NCI-H2196 (cell line): ENCODE measurements around the gene FBXL22.
"Not testable (repeated sequence)": the region's sequence is repeated elsewhere in the genome, so short reads cannot be mapped to it uniquely, and the experiment has no call there.

Experiments
- DNase-seq: peaks from one replicate; lab custom pipeline; 2025; ENCODE audit not compliant: unreplicated experiment; lab: John Stamatoyannopoulos, UW

Gene FBXL22

DNA sequence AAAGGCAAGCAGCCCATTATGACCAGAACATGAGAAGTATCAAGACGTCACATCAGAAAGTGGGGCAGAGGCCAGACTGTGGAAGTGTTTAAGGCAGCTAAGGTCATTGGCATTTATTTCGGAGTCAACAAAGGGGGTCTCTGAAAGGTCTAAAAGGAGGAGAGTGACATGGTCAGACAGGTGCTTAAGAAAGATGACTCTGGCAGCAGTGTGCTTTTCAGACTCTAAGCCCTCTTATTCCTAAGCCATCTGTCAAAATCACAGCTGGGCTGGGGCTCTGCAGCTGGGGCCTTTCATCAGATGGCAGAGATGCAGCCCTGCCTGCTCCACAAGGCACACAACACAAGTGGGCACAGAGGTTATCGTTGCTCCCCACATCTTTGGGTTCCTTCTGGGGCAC lies 14.0 kb downstream of the FBXL22 start:
- DNase-seq, result no peak

DNA sequence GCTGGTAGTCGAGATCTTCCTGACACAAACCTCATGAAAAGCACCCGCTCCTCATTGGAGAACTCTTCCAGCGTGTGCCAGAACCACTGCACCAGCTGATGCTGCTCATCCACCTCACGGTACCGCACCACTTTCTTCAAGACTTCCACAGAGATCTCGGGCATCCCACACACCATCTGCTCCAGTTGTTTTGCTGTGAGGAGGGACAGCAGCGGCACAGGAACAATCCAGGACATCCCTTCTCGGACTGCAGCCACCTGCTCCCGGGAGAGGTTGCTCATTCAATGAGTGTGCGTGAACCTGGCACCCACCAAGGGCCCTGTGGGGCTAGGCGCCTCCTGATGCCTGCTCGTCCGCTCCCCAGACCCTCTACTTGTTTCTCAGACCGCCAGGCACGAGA lies 15.1 kb downstream of the FBXL22 start:
- DNase-seq, result no peak

DNA sequence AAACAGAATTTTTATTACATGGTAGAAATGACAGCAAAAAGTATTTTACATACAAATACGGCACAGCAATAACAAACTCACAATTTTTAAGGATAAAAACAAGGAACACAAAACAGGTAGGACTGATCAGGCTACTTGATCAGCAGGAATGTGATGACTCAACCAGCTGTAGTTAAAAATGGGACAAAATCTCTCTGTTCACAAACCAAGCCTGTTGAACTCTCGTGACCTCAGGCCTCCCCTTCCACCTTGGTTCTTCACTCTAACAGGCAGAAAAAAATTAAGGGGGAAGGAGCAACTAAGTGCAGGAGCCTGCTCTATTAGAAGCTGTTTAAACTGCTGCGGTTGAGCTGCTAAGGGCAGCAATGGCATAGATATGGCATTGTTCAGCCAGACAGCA lies 18.7 kb downstream of the FBXL22 start:
- no peak for DNase-seq

DNA sequence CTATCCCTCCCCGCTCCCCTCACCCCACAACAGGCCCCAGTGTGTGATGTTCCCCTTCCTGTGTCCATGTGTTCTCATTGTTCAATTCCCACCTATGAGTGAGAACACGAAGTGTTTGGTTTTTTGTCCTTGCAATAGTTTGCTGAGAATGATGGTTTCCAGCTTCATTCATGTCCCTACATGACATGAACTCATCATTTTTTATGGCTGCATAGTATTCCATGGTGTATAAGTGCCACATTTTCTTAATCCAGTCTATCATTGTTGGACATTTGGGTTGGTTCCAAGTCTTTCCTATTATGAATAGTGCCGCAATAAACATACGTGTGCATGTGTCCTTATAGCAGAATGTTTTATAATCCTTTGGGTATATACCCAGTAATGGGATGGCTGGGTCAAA lies 20.0 kb downstream of the FBXL22 start:
- DNase-seq, result not testable (repeated sequence)

DNA sequence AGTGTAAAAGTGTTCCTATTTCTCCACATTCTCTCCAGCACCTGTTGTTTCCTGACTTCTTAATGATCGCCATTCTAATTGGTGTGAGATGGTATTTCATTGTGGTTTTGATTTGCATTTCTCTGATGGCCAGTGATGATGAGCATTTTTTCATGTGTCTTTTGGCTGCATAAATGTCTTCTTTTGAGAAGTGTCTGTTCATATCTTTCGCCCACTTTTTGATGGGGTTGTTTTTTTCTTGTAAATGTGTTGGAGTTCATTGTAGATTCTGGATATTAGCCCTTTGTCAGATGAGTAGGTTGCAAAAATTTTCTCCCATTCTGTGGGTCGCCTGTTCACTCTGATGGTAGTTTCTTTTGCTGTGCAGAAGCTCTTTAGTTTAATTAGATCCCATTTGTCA lies 20.4 kb downstream of the FBXL22 start:
- DNase-seq, result not testable (repeated sequence)

DNA sequence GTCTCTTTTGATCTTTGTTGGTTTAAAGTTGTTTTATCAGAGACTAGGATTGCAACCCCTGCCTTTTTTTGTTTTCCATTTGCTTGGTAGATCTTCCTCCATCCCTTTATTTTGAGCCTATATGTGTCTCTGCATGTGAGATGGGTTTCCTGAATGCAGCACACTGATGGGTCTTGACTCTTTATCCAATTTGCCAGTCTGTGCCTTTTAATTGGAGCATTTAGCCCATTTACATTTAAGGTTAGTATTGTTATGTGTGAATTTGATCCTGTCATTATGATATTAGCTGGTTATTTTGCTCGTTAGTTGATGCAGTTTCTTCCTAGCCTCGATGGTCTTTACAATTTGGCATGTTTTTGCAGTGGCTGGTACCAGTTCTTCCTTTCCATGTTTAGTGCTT lies 23.6 kb downstream of the FBXL22 start:
- not testable (repeated sequence) for DNase-seq

DNA sequence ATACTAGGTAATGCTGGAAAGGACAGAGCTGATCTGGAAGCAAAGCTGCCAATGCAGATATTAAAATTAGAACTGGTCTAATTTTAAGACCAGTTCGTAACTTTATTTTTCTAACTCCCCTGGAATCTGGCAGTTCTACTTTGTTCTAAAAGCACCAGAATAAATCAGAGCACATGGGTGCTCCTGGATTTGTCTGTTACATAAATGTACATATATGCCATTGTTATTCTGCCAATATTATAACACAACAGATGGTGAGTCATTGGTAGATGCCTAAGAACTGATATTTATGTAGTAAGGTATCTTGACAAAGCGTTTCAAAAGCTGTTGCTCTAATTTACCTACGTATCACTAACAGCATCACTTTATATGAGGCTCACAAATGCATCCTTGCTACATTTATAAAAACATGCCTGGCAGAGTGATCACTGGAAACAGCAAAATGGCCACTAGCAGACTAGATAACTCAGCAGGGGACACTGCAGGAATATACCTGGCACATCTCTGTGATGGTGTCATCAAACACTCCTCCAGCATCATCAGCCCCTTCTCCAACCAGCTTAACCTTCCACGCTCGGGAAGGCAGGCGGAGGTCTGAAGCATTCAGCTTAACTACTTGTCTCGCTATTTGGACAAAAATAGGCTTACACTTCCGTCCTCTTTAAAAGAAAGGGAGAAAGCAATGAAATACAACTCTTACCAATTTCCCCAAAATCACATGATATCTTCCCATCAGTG lies 26.2 kb downstream of the FBXL22 start:
- no peak for DNase-seq

DNA sequence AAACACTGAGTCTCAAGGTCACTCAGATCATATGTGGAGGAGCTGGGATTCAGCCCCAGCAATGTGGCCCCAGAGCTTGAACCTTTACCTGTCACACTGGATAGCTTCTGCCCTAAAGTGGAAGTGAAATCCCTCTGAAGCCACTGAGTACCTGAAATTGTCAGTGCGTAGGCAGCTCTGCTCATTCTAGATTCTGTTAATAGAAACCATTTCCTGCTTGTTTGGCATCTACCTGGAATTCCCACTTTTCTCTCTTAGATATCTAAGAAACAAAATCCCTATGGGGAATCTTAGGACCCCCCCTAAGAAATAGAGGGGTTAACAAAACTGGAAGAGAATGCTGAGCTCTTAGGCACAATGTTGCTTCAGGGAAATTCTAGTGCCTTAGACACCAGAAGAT lies 29.8 kb downstream of the FBXL22 start:
- DNase-seq, result no peak

DNA sequence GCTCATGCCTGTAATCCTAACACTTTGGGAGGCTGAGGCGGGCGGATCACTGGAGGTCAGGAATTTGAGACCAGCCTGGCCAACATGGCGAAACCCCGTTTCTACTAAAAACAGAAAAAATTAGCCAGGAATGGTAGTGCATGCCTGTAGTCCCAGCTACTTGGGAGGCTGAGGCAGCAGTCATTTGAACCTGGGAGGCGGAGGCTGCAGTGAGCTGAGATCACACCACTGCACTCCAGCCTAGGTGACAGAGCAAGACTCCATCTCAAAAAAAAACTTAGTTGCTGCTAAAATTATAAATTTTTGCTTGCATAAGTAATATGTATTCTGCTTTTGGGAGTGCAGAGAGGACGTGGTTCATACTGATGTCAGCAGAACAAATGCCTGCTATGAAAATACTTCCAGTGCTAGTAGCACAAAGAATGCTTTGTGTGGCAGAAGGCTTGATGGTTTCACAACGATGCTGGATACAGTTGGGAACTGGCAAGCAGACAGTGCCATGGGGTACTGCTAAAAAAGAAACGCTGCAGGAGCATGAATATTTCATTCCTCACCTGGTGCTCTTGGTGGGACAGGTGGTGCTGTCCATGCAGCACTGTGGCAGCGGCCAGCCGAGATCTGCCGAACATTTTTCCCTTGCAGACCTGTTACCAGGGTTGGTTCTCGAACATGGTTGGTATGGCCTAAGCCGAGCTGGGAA lies 31.1 kb downstream of the FBXL22 start:
- no peak for DNase-seq

DNA sequence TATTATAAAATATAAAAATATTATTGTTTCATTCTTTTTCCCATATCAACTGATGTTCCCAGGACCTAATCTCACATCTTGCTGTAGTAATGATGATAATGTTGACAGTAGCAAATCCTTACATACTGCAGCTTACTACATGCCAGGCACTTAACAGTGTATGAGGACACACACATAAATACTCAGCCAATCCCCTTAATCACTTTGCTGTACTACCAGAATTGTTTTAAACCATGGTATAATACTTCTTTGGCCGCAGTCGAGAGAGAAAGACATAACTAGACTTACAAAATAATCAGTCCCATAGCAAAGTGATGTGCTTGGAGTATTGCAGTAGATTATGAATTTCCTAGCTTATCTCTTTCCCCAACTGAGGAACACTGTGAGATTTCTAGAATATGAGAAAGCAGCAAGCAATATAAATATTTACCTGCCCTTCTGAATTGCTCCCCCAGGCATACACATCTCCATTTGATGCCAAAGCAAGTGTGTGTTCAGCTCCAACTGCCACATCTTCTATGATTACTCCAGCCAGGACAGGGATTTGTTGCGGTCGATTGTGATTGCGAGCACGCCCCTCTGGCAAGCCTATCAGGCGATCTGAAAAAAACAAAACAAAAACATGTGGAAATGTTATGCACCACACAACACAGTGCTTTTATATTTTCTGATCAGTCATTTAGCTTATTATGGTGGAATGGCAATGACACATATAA lies 33.0 kb downstream of the FBXL22 start:
- no peak for DNase-seq

DNA sequence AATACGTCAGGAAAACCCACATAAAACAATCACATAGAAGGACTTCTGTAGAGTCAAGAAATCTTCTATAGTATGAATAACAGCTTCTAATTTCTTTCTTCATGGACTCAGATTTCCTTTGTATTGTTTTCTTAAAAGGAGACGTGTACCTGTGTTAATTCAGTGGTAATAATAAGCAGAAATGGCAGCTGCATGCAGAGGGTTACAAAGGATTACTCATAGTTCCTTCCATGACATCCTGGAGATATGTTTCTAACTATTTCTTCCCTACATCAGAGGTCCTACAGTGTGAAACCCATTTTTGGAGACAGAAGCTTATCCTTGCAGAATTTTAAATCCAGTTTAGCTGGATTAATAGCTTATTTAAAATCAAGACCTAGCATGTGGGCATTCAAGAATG lies 36.1 kb downstream of the FBXL22 start:
- DNase-seq, result no peak

DNA sequence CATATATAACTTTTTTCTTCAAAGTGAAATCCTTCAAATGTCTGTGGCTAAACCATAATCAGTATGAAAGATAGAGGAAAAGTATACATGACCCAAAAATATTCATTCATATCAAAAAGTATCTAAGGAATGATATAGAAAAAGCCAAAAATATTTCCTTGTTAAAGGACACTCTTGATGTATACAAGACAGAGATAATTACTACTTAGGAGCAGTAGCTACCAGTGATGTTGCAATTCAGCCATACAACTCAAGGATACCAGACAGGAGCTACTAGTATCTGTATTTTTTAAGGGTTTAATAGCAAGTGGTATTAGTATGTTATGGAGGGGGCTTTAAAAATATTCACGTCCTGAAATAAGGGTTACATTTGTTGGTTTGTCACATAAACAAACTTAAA lies 37.0 kb downstream of the FBXL22 start:
- no peak for DNase-seq

DNA sequence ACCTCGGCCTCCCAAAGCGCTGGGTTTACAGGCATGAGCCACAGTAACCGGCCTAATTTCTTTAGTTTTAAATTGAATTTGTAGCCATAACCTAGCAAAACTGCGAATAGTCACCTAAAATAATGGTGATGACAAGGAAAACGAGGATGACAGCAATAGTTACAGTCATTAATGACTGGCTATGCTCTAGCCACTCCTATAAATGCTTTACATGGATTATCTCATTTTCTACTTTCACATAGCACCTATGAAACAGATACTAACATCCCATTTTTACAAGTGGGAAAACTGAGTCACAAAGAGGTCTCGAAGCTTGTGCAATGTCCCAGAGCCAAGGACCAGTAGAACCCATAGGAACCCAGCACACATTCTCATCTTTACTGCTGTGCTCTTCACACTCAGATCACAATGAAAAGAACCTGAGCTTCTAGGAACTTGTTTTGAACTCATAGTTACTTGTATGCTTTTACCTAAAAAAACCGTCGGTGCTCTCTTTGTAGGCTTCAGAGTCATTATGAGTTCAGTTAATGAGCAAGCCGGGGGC lies 39.4 kb downstream of the FBXL22 start:
- DNase-seq, result no peak

DNA sequence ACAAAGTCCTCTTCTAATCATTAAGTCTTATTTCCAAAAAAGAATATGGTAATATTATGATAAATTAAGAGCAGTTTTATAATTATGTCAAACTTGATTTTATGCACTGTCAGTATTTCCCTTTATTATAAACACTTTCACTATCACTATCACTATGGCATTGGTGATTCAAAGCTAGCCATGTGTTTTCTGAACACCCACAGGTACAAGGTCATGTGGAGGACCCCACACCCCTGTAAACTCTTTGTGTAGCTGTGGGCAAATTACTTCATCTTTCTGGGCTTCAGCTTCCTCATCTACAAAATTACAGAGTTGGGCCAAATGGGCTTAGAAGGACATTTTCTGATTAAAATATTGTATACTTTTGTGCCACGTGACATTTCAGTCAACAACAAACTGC lies 41.7 kb downstream of the FBXL22 start:
- no peak for DNase-seq

DNA sequence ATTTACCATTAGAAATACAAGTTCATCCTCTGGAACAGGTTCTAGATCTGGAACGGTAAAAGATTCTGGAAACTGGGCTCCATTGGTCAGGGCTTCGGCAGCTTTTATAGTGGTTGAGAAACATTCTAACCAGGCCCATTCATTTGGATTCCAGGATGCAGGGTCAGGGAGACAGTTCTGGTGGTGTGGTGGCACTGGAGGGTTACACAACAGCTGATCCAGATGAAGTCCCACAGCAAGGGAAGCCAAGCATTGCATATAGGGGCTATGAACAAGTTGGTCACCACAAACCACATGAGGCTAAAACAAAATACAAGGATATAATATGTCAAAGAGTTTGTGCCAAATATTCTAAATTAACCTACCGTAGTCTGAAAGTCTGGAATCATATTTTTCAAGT lies 43.0 kb downstream of the FBXL22 start:
- no peak for DNase-seq
